Retina (tissue), 1 donor: ENCODE measurements around the gene POU6F1.

Experiments
- DNase-seq: peaks from one replicate; pipeline ENCODE4 v3.0.0-alpha.2; 2016

Gene POU6F1

DNA sequence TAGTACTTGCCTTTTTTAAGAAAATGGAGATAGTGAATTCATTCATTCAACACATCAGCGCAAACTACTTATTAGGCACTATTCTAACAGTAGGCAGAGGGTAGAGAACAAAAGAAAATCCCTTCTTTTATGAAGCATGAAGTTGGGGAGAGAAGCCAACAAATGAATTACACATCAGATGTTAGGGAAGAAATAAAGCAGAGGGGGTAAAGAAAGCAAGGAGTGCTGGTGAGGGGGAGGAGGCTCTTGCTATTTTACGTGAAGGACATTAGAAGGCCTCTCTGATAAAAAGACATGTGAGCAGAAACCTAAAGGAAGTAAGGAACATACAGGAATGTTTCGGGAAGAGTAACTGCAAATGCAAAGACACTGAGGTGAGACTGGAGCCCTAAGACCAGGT lies 67.1 kb downstream of the POU6F1 start:
- no peak for DNase-seq

DNA sequence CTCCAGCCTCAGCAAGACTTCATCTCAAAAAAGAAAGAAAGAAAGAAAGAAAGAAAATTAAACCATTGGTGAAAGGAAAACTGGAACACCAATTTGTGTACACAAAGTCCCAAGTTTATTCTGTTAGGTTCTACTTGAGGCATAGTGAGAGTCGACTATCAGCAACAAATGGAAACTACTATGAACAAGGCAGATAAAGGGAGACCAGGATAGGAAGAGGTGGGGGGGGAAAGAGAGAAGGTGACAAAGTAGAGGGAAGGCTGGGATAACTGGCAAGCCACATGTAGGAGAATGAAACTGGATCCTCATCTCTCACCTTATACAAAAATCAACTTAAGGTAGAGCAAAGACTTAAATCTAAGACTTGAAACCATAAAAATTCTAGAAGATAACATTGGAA lies 70.6 kb downstream of the POU6F1 start:
- DNase-seq, result no peak

DNA sequence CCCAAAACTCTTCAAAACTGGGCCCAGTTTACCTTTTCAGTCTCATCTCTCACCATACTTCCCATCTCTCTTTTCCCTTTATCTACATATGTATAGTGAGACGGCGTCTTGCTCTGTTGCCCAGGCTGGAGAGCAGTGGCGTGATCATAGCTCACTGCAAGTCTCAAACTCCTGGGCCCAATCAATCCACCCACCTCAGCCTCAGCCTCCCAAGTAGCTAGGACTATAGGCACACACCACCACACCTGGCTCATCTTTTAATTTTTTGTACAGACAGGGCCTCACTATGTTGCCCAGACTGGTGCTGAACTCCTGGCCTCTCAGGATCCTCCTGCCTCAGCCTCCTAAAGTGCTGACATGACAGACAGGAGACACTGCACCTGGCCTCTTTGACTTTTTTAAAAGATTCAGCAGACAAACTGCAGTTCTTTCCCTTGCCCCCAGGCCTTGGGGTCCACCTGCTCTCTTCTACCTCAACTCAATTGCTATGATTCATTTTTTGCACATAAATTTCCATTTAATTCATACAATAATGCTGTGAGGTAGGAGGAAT lies 78.5 kb downstream of the POU6F1 start:
- no peak for DNase-seq
